ENCODE results near the gene DFFB.

Gene DFFB

DNA sequence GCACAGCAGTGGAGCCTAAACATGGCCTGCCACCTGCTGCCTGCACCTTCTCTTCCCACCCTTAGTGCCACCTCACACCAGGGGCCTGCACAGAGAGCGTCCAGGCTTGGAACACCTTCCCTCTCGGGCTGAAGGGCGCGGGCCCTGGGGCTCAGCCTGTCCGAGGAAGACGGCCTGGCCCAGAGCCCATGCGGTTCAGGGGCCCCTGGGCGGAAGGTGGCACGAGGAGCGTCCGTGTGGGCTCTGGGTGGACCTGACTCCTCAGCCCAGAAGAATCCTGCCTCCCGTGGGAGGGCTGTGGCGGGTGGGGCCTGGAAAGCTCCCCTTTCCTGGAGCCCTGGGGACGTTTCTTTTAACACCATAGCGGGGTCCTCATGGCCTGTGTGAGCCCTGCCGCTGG is 19.4 kb downstream of the DFFB start:
- no peak for DNase-seq

DNA sequence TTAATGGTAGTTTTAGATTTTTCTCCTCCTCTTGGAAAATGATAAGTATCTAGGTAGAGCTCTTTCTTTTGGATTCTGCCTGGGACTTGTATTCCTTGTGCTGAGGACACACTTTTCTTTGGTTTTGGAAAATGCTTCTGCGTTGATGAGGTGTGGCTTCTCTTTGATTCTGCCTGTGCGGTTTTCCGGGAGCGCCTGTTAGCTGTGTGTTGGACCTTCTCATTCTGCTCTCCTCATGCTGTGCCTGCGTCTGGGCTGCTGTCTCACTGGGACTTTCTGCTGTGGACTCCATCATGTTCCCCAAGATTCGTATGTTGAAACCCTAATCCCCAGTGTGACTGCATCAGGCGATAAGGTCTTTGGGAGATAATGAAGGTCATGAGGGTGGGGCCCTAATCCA is 21.8 kb downstream of the DFFB start:
- no peak for DNase-seq

DNA sequence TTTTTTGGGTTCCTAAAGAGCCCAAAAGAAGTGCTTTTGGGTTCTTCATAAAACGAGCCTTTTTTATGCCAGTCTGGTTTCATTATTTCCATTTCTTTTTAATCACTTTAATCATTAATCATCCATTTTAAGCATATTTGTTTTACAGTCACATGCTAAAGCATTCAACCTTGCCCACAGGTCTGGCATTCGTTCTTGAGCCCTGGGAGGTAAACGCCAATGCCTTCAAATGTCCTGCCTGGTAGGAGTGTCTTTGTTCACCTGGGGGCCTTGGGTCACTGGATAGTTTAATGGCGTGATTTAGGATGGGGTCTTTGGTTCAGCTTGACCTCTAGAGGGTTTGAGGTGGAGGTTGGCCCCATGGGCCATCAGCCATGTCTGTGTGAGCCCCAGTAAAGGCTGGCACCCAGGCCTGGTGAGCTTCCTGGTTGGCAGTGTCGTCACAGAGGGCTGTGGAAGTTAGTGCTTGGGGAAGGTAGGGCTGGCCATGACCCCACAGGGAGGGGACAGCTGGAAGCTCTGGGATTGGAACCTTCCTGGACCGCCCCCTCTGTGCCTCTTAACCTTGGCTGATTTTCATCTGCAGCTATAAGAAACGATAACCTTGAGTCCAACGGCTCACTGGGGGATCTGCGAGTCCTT is 22.6 kb downstream of the DFFB start:
- DNase-seq: no peak

DNA sequence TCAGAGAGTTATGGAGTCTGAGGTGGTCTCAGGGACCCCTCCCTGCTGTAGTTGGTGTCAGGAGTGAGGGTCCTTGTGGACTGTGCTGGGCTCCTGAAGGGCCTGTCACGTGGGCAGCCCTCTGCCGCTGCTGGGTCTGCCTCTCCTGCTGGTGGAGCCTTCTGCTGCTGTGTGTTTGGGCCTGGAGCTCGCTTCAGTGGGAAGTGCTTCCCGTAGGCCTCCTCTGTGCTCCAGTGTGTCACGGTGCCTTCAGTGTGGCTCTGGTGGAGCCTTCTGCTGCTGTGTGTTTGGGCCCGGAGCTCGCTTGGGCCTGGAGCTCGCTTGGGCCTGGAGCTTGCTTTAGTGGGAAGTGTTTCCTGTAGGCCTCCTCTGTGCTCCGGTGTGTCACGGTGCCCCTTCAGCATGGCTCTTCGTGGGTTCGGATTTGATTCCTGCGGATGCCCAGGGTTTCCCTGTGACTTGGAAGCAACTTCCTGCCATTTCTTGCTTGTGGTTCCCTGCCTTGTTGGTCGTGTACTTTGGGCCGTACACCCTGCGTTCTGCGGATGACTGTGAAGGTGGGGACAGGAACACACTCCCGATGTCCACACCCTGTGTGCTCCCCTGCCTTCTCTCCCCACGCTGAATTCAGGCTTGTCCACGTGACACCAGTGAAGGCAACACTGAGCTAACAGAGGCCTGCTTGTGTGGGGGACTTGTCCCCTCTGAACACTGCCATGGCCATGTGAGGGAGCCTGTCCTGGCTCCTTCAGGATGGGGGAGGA is 23.3 kb downstream of the DFFB start:
- DNase-seq: no peak

DNA sequence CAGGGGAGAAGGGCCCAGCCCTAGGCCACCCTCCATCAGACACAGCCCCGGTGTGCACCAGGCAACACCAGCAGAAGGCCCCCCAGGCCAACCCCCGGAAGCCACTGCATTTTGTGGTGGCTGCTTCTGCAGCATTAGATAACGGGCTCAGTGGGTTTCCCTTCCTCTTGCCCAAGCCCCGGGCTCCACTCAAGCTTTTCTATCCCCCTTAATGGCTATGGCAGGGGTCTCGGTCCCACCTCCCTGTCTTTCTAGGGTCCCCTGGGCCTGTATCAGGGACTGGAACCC is 23.9 kb downstream of the DFFB start:
- no peak for DNase-seq

DNA sequence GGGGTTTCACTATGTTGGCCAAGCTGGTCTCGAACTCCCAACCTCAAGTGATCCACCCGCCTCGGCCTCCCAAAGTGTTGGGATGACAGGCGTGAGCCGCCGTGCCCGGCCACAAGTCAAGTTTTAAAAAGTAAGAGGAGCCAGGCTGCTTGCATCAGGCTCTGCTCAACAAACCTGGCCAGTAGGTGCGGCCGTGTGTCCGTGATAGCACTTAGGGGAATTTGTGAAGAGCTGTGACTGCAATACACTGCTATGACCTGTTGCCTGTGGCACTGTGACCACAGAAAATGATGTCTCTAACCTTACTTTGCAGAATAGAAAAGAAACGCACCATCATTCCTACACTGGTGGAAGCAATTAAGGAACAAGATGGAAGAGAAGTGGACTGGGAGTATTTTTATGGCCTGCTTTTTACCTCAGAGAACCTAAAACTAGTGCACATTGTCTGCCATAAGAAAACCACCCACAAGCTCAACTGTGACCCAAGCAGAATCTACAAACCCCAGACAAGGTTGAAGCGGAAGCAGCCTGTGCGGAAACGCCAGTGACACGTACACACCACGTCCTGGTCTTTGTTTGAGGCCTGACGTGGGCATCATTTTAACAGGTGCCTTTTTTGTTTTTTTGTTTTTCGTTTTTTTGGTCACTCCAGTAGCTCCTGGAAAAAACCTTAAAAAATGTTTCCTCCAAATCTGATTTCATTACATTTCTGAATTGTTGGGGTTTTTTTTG is 26.1 kb downstream of the DFFB start:
- no peak for DNase-seq

DNA sequence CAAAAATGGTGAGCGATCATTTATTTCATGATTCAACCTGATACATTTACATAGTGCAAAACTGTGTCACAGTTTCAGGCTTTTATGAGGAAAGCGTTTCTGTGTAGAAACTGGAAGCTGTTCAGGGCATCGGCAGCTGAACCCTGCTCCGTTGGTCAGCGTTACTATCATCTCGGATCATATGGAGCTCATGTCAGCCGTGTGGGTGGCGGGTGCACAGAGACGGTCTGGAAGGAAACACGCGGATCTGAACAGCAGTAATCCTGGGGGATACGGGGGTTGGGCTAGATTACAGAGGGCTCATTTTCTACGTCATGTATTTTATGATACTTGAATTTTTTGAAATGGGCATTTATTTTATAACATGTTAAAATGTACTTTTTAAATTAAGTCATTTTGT is 27.7 kb downstream of the DFFB start:
- no peak for DNase-seq

DNA sequence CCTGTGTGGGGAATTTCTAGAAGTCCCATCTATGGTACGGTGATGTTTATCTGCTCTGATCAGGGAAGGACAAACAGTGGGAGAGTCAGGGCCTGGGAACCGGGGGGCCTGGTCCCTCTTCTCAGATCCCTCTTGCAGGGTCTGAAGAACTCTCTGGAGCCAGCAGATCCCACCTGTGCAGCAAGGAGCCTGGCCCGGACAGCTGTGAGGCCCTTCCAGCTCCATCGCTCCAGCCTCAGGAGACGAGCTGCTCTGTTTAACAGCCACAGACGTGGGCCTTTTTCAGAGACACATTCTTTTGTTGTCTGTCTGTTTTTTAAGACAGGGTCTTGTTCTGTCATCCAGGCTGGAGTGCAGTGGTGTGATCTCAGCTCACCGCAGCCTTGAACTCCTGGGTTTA is 28.3 kb downstream of the DFFB start:
- DNase-seq: no peak

DNA sequence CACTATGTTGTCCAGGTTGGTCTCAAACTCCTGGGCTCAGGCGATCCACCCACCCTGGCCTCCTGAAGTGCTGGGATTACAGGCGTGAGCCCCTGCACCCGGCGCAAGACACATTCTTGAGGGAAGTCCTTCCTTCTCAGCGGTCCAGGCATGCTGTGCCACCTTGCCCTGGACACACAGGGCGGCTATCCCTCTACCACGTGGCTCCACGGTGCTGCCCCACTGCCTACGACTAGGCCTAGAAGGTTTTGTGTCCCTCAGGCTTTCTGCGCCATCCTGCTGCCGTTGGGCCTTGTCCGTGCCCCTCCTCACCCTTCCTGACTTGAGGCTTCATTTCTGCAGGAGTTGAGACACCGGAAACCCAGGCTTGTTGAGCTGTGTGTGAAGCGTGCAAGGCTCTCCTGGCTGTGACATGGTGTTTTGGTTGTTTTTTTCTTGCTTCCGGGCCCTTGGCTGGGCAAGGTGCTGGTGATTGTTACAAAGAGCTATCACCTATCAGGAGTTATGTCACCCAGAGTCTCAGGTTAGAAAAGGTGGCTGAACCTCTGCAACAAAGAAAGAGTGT is 28.9 kb downstream of the DFFB start:
- no peak for DNase-seq

DNA sequence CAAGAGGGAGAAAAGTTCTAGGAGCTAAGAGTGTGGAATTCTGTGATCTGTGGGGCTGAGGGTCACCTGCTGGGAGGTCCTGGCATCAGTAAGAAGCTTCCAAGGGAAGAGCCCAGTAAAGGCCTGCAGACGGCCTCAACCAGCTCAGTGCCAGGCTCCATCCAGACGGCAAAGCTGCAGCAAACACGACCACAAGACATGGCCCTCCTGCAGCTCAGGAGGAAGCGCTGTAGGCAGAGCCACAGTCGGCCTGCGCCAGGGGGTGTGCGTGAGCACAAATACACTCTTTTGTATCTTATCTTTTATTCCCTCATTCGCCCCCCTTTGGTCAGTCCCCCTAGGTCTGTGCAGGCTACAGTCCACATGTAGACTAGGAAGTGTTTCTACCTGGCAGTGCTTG is 29.4 kb downstream of the DFFB start:
- DNase-seq: no peak

DNA sequence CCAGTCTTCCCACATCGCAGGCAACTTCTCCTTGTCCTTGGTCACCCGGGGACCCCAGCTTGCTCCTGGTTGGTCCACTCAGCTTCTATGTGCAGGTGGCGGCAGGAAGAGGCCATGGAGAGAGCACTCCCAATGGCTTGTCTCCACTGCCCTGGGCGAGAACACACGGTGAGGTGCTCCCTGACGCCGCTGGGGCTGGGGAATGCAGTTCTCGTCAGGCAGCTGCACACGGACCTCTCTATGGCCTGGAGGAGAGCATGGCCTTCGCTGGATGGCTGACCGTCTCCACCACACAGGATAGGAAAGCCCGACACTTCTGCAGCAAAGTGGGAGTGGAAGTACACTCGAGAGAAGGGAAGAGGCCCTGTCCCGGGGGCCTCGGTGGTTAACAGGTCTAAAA is 31.0 kb downstream of the DFFB start:
- DNase-seq: no peak

DNA sequence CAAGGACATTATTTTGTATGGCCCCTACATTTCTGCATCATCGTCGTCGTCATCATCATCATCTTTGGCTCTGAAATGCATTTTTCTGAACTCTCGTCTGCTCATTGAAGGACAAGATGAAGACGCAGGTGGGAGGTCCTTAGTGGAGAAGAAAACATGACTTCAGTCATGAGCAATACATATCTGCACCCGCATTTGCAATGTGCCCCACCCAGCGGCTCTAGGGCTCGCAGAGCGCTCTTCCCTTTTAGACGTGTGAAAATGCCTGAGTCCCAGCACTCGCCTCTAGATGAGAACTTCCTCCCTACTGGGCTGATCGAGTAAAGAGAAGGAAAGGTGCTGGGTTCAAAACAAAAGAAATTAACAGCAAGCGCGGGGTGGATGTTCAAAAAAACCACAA is 32.7 kb downstream of the DFFB start:
- no peak for DNase-seq

DNA sequence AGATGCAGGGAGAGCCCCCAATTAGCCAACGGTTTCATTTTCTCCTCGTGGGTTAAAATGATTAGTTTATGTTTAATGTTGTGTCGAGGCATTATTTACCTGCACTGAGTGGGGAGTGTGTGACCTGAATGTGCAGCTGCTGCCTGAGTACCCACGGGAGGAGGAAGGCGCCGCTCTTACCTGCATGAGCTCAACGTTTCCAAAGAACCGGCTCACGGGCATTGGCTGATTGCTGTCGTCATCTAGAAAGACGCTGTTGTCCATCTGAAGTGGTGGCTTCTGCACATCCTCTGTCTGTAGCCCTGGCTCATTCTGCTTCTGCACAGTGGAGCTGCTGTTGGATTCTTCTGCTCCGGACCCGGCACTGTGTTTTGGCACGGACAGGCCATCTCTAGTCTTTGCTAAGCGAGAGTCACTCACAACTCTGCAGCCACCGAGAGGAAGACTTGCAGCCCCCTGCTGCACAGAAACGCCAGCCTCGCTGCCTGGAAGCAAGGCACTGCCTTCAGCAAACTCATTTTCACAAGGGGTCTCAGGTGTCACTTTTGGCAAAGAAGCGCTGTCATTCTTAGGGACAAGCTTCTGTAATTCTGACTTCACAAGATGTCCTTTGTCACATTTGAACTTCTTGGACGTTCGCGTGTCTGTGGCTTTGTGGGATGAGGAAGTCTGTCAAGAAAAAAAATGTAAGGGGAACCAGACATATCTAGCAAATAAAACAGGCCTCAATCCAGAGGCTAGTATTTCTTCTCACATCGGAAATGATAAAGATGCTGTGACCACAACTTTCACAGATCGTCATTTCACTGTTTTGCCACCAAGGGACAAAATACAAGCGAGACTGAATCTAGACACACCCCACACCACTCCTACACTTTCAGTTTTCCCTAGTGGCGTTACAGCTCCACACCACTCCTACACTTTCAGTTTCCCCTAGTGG is 33.4 kb downstream of the DFFB start:
- no peak for DNase-seq

DNA sequence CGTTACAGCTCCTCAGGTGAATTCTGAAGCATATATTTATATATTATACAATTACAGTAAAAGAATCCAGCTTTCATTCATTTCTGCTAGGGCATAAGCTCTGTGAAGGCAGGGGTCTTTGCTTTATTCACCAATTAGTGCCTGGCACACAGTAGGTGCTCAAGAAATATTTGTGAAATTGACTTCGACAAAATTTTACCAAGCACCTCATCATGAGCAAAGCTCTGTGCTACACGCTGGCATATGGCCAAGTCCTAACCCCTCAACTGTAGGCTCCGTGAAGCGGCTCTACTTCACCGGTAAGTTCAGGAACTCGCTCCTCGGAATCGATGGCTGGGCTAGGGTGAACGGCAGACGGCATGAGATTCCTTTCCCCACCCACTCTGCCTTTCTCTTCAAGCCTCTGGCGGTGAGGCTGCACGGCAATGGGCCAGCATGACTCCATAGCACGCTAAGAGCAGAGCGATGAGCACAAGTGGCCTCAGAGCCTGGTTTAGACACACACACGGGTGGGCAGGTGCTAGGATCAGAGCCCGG is 34.1 kb downstream of the DFFB start:
- DNase-seq: no peak

DNA sequence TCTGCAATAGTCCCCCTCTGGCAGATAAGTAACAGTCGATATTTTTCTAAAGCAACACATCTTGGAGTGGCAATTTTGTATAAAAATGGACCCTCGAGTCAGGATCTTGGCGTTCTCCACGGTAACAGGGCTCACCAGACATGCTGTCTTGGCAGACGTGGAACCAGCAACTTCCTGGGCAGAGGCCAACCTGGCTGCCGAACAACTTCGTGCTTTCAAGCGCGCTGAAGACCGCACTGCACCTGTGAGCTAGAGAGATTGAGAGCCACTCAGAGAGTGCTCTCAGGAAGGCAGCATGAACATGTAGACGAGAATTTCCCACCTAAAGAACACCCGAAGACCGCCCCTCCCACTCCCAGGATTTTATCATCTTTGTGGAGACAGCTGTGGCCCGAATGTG is 35.5 kb downstream of the DFFB start:
- DNase-seq: no peak

DNA sequence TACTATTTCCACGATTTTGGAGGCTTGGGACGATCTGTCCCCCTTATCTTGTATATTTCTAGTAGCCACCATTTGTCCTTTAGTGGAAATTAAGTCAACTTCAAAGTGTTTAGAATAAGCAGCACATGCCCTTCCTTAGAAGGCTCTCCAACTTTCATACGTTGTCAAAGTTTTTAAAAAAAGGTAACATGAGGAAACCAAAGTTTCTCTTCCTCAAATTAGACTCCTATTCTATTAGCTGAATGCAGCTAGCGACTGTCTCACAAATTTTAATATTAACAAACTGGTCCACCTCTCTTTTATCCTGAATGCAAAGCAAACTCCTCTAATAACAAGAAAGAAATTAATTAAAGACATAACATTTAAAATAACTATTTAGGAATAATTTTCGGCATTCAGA is 35.9 kb downstream of the DFFB start:
- DNase-seq: no peak

DNA sequence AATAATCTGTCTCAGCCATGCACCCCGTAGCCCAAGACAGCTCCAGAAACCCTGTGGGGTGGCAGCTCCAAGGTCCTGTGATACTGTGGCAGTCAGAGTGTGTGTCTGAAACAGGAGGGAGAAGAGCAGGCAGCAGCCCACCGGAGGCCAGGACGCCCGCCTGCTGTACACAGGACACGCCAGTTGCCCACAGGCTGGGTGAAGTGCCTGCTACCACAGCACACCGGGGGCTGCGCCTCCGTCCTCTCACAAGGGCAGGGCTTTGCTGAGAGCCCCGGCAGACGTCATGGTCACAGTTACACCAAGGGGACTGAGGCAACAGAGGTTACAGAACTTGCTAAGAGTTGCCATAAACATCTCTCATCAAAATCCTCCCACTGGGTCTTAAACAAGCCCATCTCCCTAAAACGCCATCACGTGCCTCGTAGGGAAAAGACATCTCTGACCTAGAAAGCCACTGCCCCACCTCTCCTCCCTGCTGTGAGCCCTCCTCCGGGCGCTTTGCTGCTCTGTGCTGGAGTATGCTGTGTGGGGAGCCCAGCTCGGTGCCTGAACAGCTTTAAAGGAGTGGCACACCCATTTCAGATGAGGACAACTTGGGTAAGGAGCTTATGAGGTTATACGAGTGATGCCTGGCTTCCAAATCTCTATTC is 37.5 kb downstream of the DFFB start:
- no peak for DNase-seq

DNA sequence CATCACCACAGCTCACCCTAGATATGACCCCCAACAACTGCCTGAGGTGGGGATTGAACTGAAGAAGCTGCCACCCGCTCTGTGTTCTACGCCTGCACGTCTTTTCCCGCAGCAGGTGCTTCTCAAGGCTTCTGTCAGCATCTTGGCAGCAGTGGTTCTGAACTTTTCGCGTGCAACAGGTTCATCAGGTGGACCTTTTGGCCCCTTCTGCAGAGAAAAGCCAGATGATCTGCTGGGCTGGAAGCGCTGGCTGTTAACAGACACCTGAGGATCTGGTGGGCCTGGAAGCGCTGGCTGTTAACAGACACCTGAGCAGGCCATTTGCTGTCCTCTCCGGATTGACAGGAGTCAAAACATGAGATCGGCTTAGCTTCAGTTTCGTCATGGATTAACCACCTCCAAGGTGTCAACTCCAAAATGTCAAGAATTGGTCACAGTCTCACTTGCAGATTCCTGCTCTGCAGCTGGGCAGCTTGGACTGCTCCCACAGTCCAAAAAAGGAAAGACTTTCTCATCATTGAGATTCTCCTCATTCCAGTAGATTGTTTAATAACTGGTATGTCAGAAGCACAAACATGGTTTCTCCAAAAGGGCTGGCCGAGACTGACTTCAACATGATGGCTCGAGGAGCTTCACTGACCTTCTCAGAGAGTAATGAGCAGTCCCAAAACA is 38.1 kb downstream of the DFFB start:
- DNase-seq: no peak

DNA sequence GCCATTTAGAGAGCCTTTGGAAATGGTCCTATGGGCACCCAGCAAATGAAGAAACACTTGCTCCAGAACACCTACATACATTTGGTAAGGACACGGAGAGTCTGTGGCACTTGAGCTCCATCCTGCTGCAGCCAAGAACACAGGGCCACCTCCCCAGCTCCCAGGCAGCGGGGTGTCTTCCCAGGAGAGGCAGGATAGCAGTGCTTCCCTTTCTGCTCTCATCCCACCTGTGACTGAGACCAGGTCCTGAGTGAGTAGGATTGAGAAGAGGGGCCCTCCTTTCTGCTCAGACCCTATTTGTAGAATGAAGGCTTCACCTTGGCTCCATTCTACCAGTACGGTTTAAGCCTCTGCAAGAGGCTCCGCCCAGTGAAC is 38.7 kb downstream of the DFFB start:
- DNase-seq: no peak

DNA sequence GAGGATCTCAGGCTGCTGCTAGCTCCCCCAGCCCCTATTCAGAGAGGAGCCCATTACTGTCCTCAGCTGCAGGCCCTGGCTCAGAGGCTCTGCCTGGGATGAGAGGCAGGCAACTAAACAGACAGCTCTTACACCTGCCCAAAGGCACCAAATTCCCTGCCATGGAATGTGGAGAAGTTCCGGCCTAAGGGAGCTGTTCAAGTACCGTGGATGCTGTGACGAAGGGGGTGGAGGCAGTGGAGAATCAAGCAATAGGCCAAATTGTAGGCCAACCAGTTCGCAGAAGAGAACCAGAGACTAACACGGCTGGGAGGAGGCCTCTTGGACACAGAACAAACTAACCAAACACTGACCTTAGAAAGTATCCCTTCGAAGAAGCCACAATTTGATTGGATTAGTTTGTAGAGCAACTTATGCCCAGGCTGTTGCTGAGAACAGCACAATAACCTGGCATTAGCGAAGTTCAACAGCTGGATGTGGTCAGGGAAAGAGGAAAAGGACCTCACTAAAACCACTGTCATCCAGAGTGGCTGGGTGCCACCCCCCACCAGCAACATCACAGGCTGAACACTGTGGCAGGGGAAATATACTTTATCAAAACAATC is 39.2 kb downstream of the DFFB start:
- no peak for DNase-seq

DNA sequence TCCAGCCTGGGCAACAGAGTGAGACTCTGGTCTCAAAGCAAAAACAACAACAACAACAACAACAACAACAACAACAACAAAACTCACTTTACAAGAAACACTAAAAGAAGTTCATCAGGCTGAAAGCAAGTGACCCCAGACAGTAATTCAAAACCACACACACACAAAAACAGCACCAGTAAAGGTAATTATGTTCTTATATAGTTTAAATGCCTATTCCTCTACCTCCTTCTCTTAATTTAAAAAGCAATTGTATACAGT is 41.1 kb downstream of the DFFB start:
- no peak for DNase-seq
